ENCODE results near the gene MERTK. TPM values are rescaled to one million over a fixed set of nuclear protein-coding genes. Genes with fewer than 3 reads are reported as not detected.
A peak's percentile ranks its signal among the peaks of the same experiment; 100 is the strongest.

Gene MERTK
- total RNA-seq, 1 donor from 2014 or later, result 1.5 TPM

- no peak for DNase-seq (ENCODE audit: extremely low spot score, unreplicated experiment)
- Mint-ChIP-seq H3K4me1 (ENCODE audit: unreplicated experiment) (peaks cover 14% of the 10 kb centered on the region), H3K9me3 (ENCODE audit: unreplicated experiment) (peaks cover 11% of the 10 kb centered on the region), H3K27me3 (ENCODE audit: unreplicated experiment) (peaks cover 9% of the 10 kb centered on the region), H3K4me3 (ENCODE audit: unreplicated experiment) (no peak overlapping the region), H3K27ac (ENCODE audit: unreplicated experiment) (no peak overlapping the region), H3K36me3 (ENCODE audit: unreplicated experiment) (peaks cover 9% of the 10 kb centered on the region)
- TF ChIP-seq, protein P1, sequence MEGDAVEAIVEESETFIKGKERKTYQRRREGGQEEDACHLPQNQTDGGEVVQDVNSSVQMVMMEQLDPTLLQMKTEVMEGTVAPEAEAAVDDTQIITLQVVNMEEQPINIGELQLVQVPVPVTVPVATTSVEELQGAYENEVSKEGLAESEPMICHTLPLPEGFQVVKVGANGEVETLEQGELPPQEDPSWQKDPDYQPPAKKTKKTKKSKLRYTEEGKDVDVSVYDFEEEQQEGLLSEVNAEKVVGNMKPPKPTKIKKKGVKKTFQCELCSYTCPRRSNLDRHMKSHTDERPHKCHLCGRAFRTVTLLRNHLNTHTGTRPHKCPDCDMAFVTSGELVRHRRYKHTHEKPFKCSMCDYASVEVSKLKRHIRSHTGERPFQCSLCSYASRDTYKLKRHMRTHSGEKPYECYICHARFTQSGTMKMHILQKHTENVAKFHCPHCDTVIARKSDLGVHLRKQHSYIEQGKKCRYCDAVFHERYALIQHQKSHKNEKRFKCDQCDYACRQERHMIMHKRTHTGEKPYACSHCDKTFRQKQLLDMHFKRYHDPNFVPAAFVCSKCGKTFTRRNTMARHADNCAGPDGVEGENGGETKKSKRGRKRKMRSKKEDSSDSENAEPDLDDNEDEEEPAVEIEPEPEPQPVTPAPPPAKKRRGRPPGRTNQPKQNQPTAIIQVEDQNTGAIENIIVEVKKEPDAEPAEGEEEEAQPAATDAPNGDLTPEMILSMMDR (IDR thresholded peaks at IDR 0.05), result no peak
Measured at GRCh38 chr2:111981666-111982065, 83.3 kb downstream of the MERTK start.

DNA sequence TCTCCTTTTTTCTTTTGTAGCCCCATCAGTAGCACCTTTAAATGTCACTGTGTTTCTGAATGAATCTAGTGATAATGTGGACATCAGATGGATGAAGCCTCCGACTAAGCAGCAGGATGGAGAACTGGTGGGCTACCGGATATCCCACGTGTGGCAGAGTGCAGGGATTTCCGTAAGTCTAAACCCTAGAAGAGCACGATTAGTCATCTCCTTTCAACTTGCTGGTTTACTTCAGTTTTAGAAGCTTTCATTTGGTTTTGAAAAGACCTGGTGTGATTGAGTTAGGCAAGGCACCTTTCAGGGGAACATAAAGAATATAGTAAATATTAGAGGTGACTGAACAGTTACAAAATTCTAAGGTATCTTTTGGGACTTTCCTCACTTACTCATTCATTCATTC lies 84.4 kb downstream of the MERTK start:
- Mint-ChIP-seq H3K4me3 (ENCODE audit: unreplicated experiment) (no peak overlapping the region), H3K27ac (ENCODE audit: unreplicated experiment) (no peak overlapping the region), H3K27me3 (ENCODE audit: unreplicated experiment) (peaks cover 9% of the 10 kb centered on the region), H3K9me3 (ENCODE audit: unreplicated experiment) (peaks cover under 1% of the 10 kb centered on the region), H3K4me1 (ENCODE audit: unreplicated experiment) (peaks cover 15% of the 10 kb centered on the region), H3K36me3 (ENCODE audit: unreplicated experiment) (no peaks in the 10 kb centered on the region)
- no peak for DNase-seq (ENCODE audit: extremely low spot score, unreplicated experiment)
- TF ChIP-seq, protein P1 (IDR thresholded peaks at IDR 0.05), result no peak

GRCh38 chr2:111983478-111984212 lies 85.2 kb downstream of the MERTK start:
- Mint-ChIP-seq H3K4me3 (ENCODE audit: unreplicated experiment) (no peak overlapping the region), H3K27ac (ENCODE audit: unreplicated experiment) (no peak overlapping the region)
- TF ChIP-seq, protein P1 (IDR thresholded peaks at IDR 0.05), result no peak

GRCh38 chr2:111984213-111984604 lies 85.8 kb downstream of the MERTK start:
- H3K9me3 Mint-ChIP-seq (ENCODE audit: unreplicated experiment), result no peaks in the 10 kb centered on the region
- TF ChIP-seq, protein P1 (IDR thresholded peaks at IDR 0.05), result no peak
- H3K4me1 Mint-ChIP-seq (ENCODE audit: unreplicated experiment), result peaks cover 15% of the 10 kb centered on the region
- no peak for DNase-seq (ENCODE audit: extremely low spot score, unreplicated experiment)
- H3K36me3 Mint-ChIP-seq (ENCODE audit: unreplicated experiment), result no peaks in the 10 kb centered on the region
- H3K27ac Mint-ChIP-seq (ENCODE audit: unreplicated experiment), result no peak overlapping the region
- H3K27me3 Mint-ChIP-seq (ENCODE audit: unreplicated experiment), result peaks cover 9% of the 10 kb centered on the region
- H3K4me3 Mint-ChIP-seq (ENCODE audit: unreplicated experiment), result no peak overlapping the region

More at GRCh38 chr2:111983478-111984212, 85.2 kb downstream of the MERTK start:
- Mint-ChIP-seq H3K36me3 (ENCODE audit: unreplicated experiment) (no peaks in the 10 kb centered on the region), H3K27me3 (ENCODE audit: unreplicated experiment) (peaks cover 9% of the 10 kb centered on the region), H3K4me1 (ENCODE audit: unreplicated experiment) (peaks cover 15% of the 10 kb centered on the region), H3K9me3 (ENCODE audit: unreplicated experiment) (no peaks in the 10 kb centered on the region)
- DNase-seq (ENCODE audit: extremely low spot score, unreplicated experiment), result peak; percentile 57

- Mint-ChIP-seq H3K27me3 (ENCODE audit: unreplicated experiment) (peaks cover 5% of the 10 kb centered on the region), H3K27ac (ENCODE audit: unreplicated experiment) (no peak overlapping the region), H3K4me3 (ENCODE audit: unreplicated experiment) (no peak overlapping the region), H3K4me1 (ENCODE audit: unreplicated experiment) (peaks cover 15% of the 10 kb centered on the region), H3K36me3 (ENCODE audit: unreplicated experiment) (no peaks in the 10 kb centered on the region), H3K9me3 (ENCODE audit: unreplicated experiment) (no peaks in the 10 kb centered on the region)
- no peak for DNase-seq (ENCODE audit: extremely low spot score, unreplicated experiment)
- TF ChIP-seq, protein P1 (IDR thresholded peaks at IDR 0.05), result no peak
Measured at GRCh38 chr2:111985514-111985913, 87.1 kb downstream of the MERTK start.

Data from osteocyte (in vitro differentiated cells).